Chondrocyte (in vitro differentiated cells): ENCODE results near the gene CCL4L2. TPM values are rescaled to one million over a fixed set of nuclear protein-coding genes. Genes with fewer than 3 reads are reported as not detected.
"Not testable (repeated sequence)": the region's sequence is repeated elsewhere in the genome, so short reads cannot be mapped to it uniquely, and the experiment has no call there.

Source experiments
- DNase-seq: peaks from one replicate; pipeline ENCODE4 v3.0.0; 2021; ENCODE audit warnings: mixed read lengths, low spot score
- H3K27ac Mint-ChIP-seq: one replicate; pipeline ENCODE4 v1.8.0; 2021; ENCODE audit warnings: mild to moderate bottlenecking, moderate library complexity, mixed read lengths; ENCODE audit not compliant: unreplicated experiment
- H3K27me3 Mint-ChIP-seq: 2 replicates; pipeline ENCODE4 v1.8.0; 2021; ENCODE audit warnings: low read depth, mixed read lengths
- H3K36me3 Mint-ChIP-seq: 2 replicates; pipeline ENCODE4 v1.8.0; 2021; ENCODE audit warnings: low read depth, mixed read lengths
- H3K4me1 Mint-ChIP-seq: 2 replicates; pipeline ENCODE4 v1.8.0; 2021; ENCODE audit warnings: low read depth, mild to moderate bottlenecking, mixed read lengths
- H3K4me3 Mint-ChIP-seq: one replicate; pipeline ENCODE4 v1.8.0; 2021; ENCODE audit warnings: mild to moderate bottlenecking, moderate library complexity, mixed read lengths; ENCODE audit not compliant: unreplicated experiment
- H3K9me3 Mint-ChIP-seq: 2 replicates; pipeline ENCODE4 v1.8.0; 2021; ENCODE audit warnings: low read depth, mixed read lengths
- CTCF ChIP-seq: fragments of 200-600 bp; sonication (generic); IDR thresholded peaks from 2 replicates; pipeline ENCODE4 v1.5.0; 2021; ENCODE audit warnings: antibody characterized with exemption, mild to moderate bottlenecking, moderate library complexity
- total RNA-seq: library from RNA; stranded (reverse); gene quantifications from 3 replicates; pipeline ENCODE4 v1.2.1, GENCODE V29; 2021

CCL4L2 gene
- total RNA-seq, 1 donor from 2014 or later: not detected

- peaks cover 38% of the 10 kb centered on the region for H3K27me3 Mint-ChIP-seq
- H3K4me3 Mint-ChIP-seq: no peak overlapping the region
- no peaks in the 10 kb centered on the region for H3K36me3 Mint-ChIP-seq
- no peak overlapping the region for H3K27ac Mint-ChIP-seq
- DNase-seq: no peak
- H3K9me3 Mint-ChIP-seq: peaks cover 3% of the 10 kb centered on the region
- TF ChIP-seq CTCF: no peak
- H3K4me1 Mint-ChIP-seq: no peaks in the 10 kb centered on the region
Measured at GRCh38 chr17:36212966-36213365, 2.1 kb downstream of the CCL4L2 start.

GRCh38 chr17:36213695-36214094 is 2.8 kb downstream of the CCL4L2 start:
- Mint-ChIP-seq H3K27ac (no peak overlapping the region), H3K27me3 (peaks cover 40% of the 10 kb centered on the region), H3K4me1 (no peaks in the 10 kb centered on the region), H3K9me3 (peaks cover 9% of the 10 kb centered on the region), H3K36me3 (no peaks in the 10 kb centered on the region), H3K4me3 (no peak overlapping the region)
- DNase-seq: no peak
- TF ChIP-seq CTCF: no peak

GRCh38 chr17:36214918-36215317 is 4.1 kb downstream of the CCL4L2 start:
- TF ChIP-seq CTCF: no peak
- H3K27me3 Mint-ChIP-seq: peaks cover 36% of the 10 kb centered on the region
- peaks cover 15% of the 10 kb centered on the region for H3K9me3 Mint-ChIP-seq
- H3K4me3 Mint-ChIP-seq: no peak overlapping the region
- H3K27ac Mint-ChIP-seq: no peak overlapping the region
- H3K4me1 Mint-ChIP-seq: no peaks in the 10 kb centered on the region
- DNase-seq: no peak
- H3K36me3 Mint-ChIP-seq: no peaks in the 10 kb centered on the region

- Mint-ChIP-seq H3K9me3 (peaks cover 15% of the 10 kb centered on the region), H3K27me3 (peaks cover 32% of the 10 kb centered on the region)
- not testable (repeated sequence) for H3K4me1 Mint-ChIP-seq, H3K4me3 Mint-ChIP-seq, DNase-seq, H3K27ac Mint-ChIP-seq, H3K36me3 Mint-ChIP-seq
Measured at GRCh38 chr17:36215406-36216308, 4.8 kb downstream of the CCL4L2 start.

- Mint-ChIP-seq H3K27me3 (peaks cover 16% of the 10 kb centered on the region), H3K9me3 (peaks cover 15% of the 10 kb centered on the region)
- not testable (repeated sequence) for DNase-seq, H3K27ac Mint-ChIP-seq, H3K4me1 Mint-ChIP-seq, H3K4me3 Mint-ChIP-seq, H3K36me3 Mint-ChIP-seq
Measured at GRCh38 chr17:36219556-36219955, 8.7 kb downstream of the CCL4L2 start.

- H3K4me1 Mint-ChIP-seq, H3K27ac Mint-ChIP-seq, DNase-seq, H3K4me3 Mint-ChIP-seq, H3K27me3 Mint-ChIP-seq, H3K36me3 Mint-ChIP-seq: not testable (repeated sequence)
- H3K9me3 Mint-ChIP-seq: peaks cover 15% of the 10 kb centered on the region
Measured at GRCh38 chr17:36220737-36221580, 10.1 kb downstream of the CCL4L2 start.

- peaks cover 15% of the 10 kb centered on the region for H3K9me3 Mint-ChIP-seq
- H3K27me3 Mint-ChIP-seq, H3K4me3 Mint-ChIP-seq, H3K27ac Mint-ChIP-seq, H3K36me3 Mint-ChIP-seq, H3K4me1 Mint-ChIP-seq, DNase-seq: not testable (repeated sequence)
Measured at GRCh38 chr17:36221581-36222100, 10.8 kb downstream of the CCL4L2 start.

- H3K9me3 Mint-ChIP-seq: peaks cover 12% of the 10 kb centered on the region
- H3K4me1 Mint-ChIP-seq, DNase-seq, H3K36me3 Mint-ChIP-seq, H3K27ac Mint-ChIP-seq, H3K4me3 Mint-ChIP-seq, H3K27me3 Mint-ChIP-seq: not testable (repeated sequence)
Measured at GRCh38 chr17:36222967-36223366, 12.1 kb downstream of the CCL4L2 start.
